GM20000 (cell line): ENCODE data around the gene U2AF1L4.

Source experiments
- DNase-seq: peaks from one replicate; pipeline ENCODE4 v3.0.0; 2012; ENCODE audit warnings: low spot score
- TF ChIP-seq, protein P1 (sequence below): IDR thresholded peaks from 2 replicates; pipeline ENCODE4 v1.5.1; 2012; ENCODE audit warnings: mild to moderate bottlenecking, control low read depth; ENCODE audit errors: extremely low read depth, missing control alignments

The U2AF1L4 gene

DNA sequence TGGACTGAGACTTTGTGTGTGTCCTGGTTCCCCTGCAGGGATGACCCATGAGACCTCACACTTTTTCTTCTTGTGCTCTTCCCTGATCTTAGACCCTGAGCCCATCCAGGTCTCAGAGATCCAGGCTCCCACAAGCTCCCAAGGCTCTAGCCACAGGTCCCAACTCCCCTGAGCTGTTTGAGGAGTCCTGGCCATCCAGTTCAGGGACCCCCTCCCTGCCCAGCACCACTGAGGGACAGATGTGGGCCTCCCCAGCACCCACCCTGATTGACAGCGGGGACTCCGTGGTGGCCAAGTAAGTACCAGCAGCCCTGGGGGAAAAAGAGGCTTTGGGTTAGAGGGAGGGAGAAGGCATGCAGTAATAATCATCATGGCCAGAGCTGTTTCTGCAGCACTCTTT lies 14.5 kb upstream of the U2AF1L4 start:
- no peak for DNase-seq
- TF ChIP-seq, protein P1, sequence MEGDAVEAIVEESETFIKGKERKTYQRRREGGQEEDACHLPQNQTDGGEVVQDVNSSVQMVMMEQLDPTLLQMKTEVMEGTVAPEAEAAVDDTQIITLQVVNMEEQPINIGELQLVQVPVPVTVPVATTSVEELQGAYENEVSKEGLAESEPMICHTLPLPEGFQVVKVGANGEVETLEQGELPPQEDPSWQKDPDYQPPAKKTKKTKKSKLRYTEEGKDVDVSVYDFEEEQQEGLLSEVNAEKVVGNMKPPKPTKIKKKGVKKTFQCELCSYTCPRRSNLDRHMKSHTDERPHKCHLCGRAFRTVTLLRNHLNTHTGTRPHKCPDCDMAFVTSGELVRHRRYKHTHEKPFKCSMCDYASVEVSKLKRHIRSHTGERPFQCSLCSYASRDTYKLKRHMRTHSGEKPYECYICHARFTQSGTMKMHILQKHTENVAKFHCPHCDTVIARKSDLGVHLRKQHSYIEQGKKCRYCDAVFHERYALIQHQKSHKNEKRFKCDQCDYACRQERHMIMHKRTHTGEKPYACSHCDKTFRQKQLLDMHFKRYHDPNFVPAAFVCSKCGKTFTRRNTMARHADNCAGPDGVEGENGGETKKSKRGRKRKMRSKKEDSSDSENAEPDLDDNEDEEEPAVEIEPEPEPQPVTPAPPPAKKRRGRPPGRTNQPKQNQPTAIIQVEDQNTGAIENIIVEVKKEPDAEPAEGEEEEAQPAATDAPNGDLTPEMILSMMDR: no peak

DNA sequence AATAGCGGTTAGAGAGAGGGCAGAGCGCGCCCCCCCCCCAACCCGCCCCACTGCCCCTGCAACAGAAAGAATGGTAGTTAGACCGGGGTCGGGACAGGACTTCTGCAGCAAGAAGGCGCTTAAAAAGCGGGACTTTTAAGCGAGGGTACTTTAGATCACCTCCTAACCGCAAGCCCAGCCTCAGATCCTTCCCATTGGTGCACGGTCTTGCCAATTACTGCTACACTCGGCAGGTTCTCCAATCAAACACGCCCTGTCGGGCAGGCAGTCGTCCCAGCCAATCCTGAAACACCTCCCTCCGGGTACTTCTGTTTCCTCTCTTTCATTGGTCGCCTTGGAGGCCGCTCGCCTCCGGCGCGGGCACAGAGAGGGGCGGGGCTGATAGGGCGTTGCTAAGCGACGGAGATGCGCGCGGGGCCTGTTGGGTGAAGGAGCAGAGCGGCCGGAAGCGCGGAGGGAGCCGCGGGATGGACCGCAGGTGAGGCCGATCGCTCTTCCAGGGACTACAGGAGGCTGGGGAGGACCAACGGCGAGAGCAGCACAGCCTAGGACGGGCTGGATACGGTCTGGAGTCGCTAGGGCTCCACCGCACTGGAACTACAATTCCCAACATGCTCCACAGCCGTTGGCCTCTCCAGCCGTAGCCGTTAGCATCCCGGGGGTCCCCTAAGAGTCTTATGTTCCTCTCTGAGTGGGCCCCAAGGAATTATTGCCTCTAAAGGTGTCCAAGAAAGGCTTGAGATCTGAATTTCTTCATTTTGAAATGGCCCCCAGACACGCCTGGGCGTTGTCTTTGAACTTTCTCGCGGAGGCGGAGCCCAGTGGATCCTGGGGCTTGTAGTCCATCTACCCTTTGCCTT lies 12.8 kb upstream of the U2AF1L4 start, which contains the start of gene PROSER3:
TSS of gene PROSER3 (plus strand) at position 428 of the 860 bp plus-strand sequence. CDS start at position 468, 40 bp downstream.
- TF ChIP-seq, protein P1: no peak
- DNase-seq: peak; percentile 98

DNA sequence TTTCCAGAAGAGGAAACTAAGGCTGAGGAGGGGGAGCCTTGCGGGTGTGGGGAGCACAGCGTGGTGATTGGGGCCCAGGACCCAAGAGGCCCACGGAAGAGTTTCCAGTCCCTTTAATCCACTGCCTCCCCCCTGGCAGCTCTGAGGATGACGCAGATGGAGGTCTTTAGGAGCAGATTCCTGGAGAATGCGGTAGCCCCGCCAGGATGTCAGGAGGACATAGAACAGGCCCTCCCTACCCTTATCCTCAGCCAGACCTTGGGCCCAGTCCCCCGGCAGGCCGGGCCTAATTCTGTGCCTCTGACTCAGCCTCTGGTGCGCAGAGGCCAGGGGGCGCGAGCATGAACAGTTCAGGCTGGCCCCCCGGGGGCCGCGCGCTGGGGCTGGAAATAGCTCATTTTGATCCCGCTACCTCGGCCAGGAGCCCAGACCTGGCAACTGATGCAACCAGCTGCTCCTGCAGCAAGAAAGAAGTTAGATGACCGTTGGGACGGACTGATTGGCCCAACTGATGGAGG lies 12.1 kb upstream of the U2AF1L4 start:
- TF ChIP-seq, protein P1: no peak

DNA sequence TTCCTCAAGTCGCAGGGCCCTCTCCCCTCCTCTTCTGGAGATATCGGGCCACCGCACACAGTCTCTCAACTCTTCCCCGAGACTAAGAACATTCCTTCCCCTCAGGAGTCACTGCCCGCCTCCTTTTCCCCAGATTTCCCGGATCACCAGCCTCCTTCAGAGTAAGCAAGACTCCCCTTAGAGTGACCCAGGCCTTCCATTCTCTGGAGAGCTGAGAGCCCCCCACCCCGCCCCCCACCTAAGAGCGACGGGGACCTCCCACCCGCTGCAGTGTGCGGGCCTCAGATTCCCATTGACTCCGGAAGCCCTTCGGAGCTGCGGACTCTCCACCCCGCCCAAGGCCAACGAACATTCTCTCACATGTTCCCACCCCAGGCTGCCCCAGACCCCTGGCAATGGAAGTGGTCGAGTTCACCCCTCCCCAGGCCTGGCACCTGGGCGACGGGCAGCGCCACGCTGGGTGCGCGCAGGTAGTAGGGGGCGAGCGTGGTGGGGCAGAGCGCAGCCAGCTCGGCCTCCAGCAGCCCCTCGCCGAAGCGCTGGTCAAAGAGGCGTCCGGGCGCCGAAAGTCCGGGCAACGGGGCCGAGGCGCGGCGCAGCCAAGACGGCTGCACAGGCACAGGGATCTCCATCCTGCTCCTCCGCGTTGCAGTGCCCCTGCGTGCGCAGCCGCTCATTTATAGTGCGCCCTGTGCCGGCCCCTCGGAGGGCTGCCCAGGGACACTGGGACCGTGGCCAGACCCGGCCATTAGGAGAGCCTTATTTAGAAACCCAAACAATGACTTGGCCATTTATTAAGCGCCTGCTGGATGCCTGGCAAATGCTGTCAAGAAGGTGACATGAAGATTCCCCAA lies 11.4 kb upstream of the U2AF1L4 start, which contains the start of gene HSPB6:
TSS of gene HSPB6 (minus strand) at position 653 of the 854 bp plus-strand sequence. CDS start at position 632, 21 bp downstream.
- DNase-seq: peak; percentile 10
- TF ChIP-seq, protein P1: no peak

More for the DNA sequence above, 12.1 kb upstream of the U2AF1L4 start:
- no peak for DNase-seq

DNA sequence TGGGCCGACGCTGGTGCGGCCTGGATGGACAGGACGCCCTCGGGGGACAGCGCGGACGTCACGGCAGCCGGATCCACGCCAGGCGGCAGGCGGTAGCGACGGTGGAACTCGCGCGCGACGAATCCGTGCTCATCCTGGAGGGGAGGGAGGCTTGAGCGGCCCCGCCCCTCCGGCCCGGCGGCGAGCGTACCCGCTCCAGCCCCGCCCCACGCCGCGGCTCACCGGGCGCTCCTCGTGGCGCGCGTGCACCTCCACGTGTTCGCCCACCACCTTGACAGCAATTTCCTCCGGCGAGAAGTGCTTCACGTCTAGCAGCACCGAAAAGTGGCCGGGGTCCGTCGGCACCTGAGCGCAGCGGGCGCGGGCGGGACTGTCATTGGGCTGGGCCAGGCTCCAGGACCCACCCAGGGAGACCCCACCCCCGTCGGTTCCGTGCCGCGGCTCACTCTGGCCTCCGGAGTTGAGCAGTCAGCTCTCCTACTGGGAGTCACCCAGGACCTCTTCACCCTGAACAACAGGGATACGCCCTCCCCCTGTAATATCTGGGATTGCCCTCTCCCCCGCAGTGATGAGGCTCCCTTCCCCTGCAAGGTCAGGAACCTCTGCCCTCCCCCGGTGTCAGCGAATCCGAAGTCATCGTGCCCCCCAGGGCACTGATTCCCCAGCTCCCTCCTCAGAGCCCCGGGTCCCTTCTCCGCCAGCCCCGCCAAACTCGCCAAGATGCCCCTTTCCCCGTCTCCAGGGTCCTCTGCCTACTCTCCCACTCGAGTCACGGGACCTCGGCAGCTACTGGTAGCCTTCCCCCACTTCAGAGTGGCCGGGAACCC lies 10.5 kb upstream of the U2AF1L4 start:
- peak; percentile 49 for DNase-seq
- TF ChIP-seq, protein P1: no peak

DNA sequence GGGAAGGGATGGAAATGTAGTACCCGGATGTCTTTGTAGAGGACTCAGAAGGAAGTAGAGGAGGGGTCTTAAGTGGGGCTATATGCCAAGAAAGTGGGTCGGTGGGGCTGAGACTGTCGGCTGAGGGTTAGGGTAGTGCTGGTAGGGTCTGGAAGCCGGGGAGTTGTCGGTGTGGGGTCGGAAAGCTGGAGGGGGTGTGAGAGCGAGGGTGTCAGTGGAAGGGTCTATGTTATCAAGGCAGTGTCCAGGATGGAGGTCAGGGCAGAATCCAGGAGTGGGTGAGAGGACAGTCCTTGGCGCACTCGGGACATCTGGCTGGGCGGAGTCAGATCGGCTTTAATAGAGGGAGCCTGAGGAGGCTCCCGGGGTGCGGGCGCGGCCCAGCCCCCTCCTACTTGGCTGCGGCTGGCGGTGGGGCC lies 9.9 kb upstream of the U2AF1L4 start:
- no peak for DNase-seq

More for the DNA sequence above, 9.9 kb upstream of the U2AF1L4 start:
- TF ChIP-seq, protein P1: no peak
